GM19351 (cell line): ENCODE results near the gene ZSWIM8.
A peak's percentile ranks its signal among the peaks of the same experiment; 100 is the strongest.
"Not testable (repeated sequence)": the region's sequence is repeated elsewhere in the genome, so short reads cannot be mapped to it uniquely, and the experiment has no call there.

Source experiments
- ATAC-seq: cut with Tn5 transposase; IDR thresholded peaks from one replicate; pipeline ENCODE4 v1.9.1; 2021; ENCODE audit warnings: mild to moderate bottlenecking, moderate library complexity; ENCODE audit not compliant: unreplicated experiment

The ZSWIM8 gene

GRCh38 chr10:73793456-73793855 is 8.1 kb downstream of the ZSWIM8 start:
- no peak for ATAC-seq

DNA sequence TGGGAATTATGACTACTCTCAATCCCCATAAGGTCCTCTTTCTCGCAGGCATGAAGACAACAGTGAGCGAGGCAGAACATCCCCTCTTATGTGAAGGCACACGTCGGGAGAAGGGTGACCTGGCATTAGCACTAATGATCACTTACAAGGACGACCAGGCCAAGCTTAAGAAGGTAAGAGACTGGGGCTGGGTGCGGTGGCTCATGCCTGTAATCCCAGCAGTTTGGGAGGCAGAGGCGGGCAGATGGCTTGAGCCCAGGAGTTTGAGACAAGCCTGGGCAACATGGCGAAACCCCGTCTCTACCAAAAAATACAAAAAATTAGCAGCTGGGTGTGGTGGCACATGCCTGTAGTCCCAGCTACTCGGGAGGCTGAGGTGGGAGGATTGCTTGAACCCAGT is 10.1 kb downstream of the ZSWIM8 start:
- ATAC-seq = not testable (repeated sequence)

GRCh38 chr10:73796035-73796434 is 10.6 kb downstream of the ZSWIM8 start:
- ATAC-seq = not testable (repeated sequence)

DNA sequence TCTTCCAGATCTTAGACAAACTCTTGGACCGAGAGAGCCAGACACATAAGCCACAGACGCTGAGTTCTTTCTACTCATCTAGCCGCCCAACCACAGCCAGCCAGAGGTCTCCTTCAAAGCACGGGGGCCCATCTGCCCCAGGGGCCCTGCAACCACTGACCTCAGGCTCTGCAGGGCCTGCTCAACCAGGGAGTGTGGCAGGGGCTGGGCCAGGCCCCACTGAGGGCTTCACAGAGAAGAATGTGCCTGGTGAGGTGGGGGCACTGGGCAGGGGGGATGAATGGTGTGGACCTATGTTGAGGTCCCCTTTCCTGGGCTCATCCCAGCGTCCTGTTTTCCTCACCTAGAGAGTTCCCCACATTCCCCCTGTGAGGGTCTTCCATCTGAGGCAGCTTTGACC is 11.4 kb downstream of the ZSWIM8 start:
- no peak for ATAC-seq

- no peak for ATAC-seq
Measured at GRCh38 chr10:73797324-73798025, 12.1 kb downstream of the ZSWIM8 start.

- no peak for ATAC-seq
Measured at GRCh38 chr10:73798087-73798486, 12.7 kb downstream of the ZSWIM8 start.

GRCh38 chr10:73798927-73799560 is 13.6 kb downstream of the ZSWIM8 start:
- no peak for ATAC-seq

DNA sequence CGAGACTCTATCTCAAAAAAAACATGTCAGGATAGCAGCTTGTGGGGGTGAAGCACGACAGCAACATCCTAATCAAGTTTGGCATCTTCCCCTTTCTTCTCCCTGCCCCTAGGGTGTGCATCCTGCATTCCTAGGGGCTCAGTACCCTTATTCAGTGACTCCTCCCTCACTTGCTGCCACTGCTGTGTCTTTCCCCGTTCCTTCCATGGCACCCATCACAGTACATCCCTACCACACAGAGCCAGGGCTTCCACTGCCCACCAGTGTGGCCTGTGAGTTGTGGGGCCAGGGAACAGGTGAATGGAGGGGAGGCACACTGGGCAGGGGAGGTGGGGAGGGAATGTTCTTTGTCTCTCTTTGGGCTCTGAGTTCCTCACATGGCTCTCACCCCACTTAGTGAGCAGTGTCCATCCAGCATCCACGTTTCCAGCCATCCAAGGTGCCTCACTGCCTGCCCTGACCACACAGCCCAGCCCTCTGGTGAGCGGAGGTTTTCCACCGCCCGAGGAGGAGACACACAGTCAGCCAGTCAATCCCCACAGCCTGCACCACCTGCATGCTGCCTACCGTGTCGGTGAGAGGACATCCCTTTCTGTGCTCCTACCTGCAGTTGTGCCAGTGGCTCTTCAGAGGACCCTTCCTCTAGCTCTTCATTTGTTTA is 14.6 kb downstream of the ZSWIM8 start:
- ATAC-seq = no peak

DNA sequence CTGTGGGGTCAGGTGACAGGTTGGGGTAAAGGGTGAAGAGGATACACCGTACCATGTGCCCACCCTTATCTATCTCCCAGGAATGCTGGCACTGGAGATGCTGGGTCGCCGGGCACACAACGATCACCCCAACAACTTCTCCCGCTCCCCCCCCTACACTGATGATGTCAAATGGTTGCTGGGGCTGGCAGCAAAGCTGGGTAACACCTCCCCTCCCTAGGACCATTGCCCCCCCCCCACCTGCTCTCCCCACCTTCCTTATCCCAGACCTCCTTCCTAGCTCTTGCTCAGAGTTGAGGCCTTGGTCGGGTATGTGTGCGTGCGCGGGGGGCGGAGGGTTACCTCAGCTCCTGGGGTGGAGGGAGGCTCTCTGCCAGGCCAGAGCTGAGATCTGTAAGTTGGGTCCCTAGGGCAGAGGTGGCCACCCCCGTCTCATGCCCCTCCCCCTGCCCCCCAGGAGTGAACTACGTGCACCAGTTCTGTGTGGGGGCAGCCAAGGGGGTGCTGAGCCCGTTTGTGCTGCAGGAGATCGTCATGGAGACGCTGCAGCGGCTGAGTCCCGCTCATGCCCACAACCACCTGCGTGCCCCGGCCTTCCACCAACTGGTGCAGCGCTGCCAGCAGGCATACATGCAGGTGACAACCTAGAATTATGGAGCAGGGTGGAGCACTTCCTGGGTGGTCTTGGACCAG is 15.3 kb downstream of the ZSWIM8 start:
- ATAC-seq = no peak

- ATAC-seq = no peak
Measured at GRCh38 chr10:73801253-73801590, 15.8 kb downstream of the ZSWIM8 start.

DNA sequence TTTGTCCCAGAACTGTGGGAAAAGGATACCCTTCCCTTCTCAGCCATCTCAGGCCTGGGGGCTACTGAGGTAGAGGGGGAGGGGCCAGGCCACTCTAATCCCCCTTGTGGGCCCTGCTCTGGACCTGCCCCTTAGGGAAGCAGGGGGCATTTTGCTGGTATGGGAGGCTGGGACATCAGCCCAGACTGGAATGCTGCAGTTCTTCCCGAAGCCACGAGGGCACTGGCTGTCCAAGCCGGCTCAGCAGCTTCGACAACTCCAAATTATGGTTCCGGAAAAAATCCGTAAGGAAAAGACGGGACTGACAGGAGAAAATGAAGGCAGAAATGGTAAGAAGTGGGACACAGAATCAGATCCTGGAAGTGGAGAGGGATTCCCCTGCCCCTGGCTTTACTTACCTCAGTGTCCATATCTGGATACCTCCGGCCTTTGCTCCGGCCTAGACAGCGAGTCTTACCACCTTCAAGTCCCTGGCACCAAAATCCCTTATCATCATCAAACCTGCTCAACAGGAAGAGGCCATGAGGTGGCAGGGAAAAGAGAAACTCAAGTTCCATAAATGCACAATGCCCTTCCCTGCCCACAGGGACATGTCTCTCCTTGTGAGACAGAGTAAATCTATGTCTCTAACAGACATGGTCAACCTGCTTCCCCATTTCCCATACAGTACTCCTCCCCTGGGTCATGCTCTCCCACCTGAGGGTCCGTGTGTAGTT is 17.0 kb downstream of the ZSWIM8 start:
- ATAC-seq = no peak

DNA sequence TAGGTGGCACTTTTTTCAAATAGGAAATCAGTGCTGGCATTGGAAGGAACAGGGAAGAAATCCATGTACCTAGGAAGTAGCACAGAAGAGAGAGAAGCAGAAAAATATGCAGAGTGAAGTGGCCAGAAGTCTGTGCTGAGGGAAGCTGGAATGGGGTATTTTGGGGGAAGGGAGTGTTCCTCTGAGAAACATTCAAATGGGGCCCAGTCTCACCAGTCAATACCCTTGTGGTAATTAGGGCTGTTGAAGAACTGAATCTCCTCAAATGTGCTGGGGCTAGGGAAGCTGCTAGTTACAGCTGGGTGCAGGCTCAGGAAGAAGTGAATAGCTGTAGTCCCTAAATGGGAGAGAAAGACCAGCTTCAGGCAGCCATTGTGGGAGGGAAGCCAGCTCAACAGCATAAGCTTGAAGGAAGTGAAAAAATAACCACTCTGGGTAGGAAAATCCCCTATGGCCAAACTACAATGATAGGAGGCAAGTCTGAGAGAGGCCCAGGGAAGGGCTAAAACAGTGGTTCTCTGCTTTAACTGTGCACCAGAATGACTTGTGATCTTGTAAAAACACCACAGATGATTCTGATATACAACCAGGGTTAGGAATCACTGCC is 18.4 kb downstream of the ZSWIM8 start:
- peak; percentile 83 for ATAC-seq

- no peak for ATAC-seq
Measured at GRCh38 chr10:73806176-73806950, 21.0 kb downstream of the ZSWIM8 start.

DNA sequence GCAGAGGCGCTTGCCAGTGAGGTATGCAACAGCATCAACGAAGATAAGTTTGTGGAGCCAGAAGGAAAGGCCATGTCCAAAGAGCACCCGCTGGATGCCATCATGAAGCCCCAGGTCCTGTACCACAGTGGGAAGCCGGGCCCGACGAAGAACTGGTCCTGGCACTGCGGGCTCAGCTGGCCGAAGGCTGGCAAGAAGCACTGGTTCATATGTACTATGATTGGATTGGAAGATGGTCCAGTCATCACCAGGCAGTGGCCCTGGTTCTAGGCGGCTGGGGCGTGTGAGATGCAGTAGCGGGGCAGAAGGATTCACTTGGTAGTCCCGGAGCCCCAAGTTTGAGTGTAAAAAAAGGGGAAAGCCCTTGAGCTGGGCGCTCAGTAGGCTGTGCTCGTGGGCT is 22.1 kb downstream of the ZSWIM8 start:
- ATAC-seq = no peak

DNA sequence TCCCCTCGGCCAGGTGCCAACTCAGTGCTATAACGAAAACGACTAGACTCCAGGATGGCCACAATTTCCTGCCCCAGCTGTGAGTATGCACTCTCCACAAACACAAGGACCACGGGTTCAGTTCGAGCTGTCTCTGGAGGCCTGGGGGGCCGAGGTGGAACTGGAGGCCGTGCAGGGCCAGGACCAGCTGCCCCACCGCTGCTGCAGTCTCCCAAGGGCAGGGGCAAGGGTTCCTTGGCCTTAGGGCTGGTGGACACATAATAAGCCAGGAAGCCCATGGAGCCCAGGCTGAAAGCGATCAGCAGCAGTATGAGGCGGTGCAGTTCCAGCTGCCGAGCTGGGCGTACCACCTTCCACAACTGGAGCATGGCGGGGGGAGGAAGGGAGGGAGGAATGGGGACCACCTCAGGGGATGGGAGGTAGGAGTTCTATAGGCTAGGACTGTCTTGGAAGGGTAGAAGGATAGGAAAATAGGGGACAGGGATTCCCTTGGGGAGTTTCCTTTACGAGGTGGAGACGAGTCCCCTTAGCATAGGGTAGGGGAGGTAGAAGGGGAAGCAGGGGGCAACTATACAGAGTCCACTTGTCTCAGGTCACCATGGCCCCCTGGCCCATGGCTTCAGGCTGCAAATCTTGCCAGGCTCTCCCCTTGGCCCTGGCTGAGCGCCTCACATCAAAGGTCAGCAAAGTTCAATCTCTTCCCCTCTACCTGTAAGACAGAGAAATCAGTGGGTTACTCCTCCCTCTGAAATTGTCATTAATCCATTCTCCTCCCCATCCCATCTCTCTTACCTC is 22.8 kb downstream of the ZSWIM8 start:
- no peak for ATAC-seq

- ATAC-seq = no peak
Measured at GRCh38 chr10:73809061-73809818, 23.8 kb downstream of the ZSWIM8 start.

DNA sequence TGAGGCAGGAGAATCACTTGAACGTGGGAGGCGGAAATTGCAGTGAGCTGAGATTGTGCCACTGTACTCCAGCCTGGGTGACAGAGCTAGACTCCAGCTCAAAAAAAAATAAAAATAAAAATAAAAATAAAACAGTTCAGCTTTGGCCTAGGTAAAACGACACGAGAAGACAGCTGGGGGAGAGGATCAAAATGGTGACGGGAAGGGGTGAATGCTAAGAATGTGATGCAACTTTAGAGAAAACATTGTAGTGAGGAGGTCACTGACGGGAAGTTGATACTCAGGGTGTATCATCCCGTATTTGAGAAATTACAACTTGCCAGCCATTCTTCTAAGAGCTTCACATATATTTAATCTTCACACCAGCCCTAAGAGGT is 24.9 kb downstream of the ZSWIM8 start:
- no peak for ATAC-seq

- ATAC-seq = peak; percentile 33
Measured at GRCh38 chr10:73810735-73811465, 25.5 kb downstream of the ZSWIM8 start.
